ENCODE measurements around the gene OLFML1. TPM values are rescaled to one million over a fixed set of nuclear protein-coding genes. Genes with fewer than 3 reads are reported as not detected.

The OLFML1 gene
- total and polyA plus RNA-seq, 10 of the 15 experiments (the other 5 are each of a cell fraction or from before 2014, with no cell fraction given) = 0.04 to 0.71 (median 0.21) TPM; not detected in 6

- TF ChIP-seq HSF1 (IDR thresholded peaks at IDR 0.05; ENCODE audit: low read depth, low read length) = no peak
- TF ChIP-seq MXI1 (IDR thresholded peaks at IDR 0.05; ENCODE audit: low read depth, low read length) = peak; percentile 61
- peak; percentile 52 for TF ChIP-seq TAF1 (IDR thresholded peaks at IDR 0.05; ENCODE audit: borderline replicate concordance, low read depth, low read length)
- peak; percentile 19 to 30; a peak in 3 of 4 replicates for TF ChIP-seq EP300 (IDR thresholded peaks at IDR 0.05; ENCODE audit: borderline replicate concordance in 1 of 2, control insufficient read depth in 1 of 2, low read depth in 2 of 2, low read length in 2 of 2)
- no peak; the same call in 1 of the 2 replicates for TF ChIP-seq NFIC (IDR thresholded peaks at IDR 0.05; ENCODE audit: low read depth, low read length)
- TF ChIP-seq E4F1 (IDR thresholded peaks at IDR 0.05; ENCODE audit: borderline replicate concordance, partially characterized antibody) = no peak
- peak; percentile 56; the same call in 1 of the 2 replicates for TF ChIP-seq RB1 (IDR thresholded peaks at IDR 0.05; ENCODE audit: borderline replicate concordance)
Measured at GRCh38 chr11:7513234-7514098, 28.2 kb downstream of the OLFML1 start, which contains the start of gene PPFIBP2 (continued).
